Measurements from ENCODE around the gene PSD2.
A peak's percentile ranks its signal among the peaks of the same experiment; 100 is the strongest.

PSD2 gene

DNA sequence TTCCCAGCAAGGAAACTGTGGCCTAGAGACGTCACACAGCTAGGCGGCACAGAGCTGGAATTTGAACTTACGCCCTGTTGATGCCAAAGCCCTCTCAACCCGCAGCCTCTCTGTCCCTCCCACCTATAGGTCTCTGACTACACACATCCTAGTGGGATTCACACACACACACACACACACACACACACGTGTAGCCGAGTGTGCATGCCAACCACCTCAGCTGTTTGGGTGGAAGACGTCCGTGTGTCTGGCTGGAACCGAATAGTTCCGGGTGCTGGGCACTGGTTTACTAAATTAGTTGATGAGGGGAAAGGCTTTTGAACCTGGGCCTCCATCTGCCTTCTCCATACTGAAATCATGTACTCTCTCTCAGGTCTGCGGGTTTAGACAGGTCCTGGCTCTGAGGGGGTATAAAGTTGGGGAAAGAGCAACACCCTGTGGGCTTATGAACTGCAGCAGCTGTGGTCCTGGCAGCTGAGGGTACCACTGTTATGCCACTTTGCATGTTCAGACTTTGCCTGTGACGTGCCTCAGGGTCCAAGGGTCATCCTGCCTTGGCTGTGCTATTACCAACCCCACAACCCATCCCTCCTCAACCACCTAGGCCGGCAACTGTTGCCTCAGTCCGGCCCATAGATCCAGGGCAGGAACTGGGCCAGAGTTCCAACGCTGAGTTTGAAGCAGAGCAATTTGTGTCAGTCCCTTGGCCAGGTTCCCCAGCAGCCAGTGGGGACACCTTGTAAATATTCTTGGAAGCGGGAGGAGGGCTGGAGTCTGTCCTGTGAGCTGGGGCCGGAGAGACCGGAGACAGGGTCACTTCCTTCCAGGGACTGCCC lies 50.5 kb downstream of the PSD2 start:
- H3K4me3 ChIP-seq (ENCODE audit: low read depth, low read length): no peak overlapping the region
- TF ChIP-seq CTCF (IDR thresholded peaks at IDR 0.05; ENCODE audit: borderline replicate concordance, insufficient read depth, low read depth, low read length): no peak

DNA sequence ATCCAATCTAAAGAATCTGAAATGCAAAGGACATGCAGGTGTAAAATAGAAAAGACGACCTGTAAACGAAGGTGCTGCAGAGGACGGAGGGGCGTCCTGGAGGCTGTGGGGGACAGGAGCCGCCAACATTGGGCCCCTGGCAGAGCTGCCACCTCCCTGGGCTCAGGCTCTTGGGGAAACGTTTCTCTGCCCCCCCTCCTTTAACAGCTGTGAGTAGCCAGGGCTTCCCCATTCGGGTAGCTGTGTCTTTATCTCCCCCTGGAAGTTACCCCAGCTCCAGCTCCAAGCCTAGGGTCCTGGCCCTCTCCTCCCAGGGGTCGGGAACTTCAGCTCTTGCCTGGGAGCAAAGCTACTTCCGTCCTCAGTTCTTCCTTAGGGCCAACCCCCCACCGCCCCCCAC lies 51.5 kb downstream of the PSD2 start:
- TF ChIP-seq CTCF (IDR thresholded peaks at IDR 0.05; ENCODE audit: borderline replicate concordance, insufficient read depth, low read depth, low read length): no peak
- H3K4me3 ChIP-seq (ENCODE audit: low read depth, low read length): no peak overlapping the region

DNA sequence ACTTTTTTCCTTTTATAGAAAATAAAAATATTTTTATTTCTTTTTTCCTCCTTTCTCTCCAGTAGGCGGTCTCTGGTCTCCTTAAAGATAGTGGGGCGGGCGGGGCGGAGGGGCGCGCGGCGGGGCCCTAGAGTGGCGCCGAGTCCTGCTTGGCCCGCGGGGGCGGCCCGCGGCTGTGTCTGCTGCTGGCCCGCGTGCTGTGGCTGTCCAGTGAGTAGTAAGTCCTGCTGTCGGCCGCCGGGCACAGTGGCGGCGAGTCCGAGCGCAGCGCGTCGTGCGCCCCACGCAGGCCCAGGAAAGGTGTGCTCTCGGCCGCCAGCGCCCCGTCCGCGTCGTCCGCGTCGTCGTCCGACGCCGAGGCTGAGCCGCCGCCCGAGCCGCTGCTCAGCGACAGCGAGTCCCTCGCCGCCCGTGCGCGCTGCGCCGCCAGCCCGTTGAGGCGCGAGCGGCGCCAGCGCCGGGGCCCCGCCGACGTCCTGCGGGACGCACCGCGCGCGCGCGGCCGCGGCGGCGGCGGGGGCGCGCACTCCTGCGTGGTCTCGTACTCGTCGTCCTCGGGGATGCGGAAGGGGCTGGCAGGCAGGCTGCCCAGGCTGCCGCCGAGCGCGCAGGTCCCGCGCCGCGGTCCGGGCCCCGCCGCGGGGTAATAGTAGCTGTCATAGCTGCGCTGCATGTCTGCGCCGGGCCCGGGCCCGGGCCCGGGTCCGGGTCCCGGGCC lies 52.3 kb downstream of the PSD2 start:
- TF ChIP-seq CTCF (IDR thresholded peaks at IDR 0.05; ENCODE audit: borderline replicate concordance, insufficient read depth, low read depth, low read length): no peak
- peak overlapping the region; percentile 57 for H3K4me3 ChIP-seq (ENCODE audit: low read depth, low read length)

DNA sequence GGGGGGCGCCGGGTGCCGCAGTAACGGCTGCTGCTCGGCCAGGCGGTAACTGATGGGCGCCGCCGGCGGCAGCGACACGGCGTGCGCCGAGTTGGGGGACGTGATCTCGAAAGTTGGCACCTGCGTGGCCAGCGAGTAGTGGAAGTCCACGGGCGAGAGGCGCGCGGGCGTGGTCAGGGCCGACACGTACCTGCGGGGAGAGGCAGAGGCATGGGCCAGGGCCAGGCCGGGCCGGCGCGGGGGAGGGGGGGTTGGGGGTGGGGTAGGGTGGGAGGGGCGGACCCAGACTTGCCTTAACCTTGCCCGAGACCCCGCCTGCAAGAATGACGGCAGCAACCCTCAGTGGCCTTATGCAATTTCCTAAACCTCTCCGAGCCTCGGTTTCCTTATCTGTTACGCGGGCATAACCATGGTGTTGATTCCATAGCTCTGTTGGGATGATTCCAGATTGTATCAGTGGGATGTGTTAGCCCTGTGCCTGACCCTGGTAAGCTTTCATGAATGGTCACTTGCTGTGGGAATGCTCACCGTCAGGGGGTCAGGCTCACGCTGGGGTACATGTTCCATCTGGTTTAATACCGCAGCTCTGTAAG lies 53.0 kb downstream of the PSD2 start:
- peak overlapping the region; percentile 57 for H3K4me3 ChIP-seq (ENCODE audit: low read depth, low read length)

DNA sequence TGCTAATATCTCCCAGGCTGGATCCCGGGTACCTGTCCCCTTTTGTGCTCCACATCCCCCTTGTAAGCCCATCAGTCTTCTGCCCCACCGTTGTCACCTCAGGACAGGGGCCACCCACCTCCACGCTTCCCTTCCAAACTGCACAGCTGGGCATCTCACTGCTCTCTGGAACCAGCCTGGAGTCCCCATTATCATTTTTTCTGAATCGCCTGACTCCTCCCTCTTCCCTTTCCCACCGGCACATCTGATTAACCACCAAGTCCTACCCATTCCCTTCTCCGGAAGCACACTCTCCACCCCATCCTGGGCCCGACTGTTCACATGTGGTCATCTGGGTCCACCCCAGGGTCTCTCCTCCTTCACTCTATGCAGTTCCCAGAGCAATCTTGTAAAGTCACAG lies 53.9 kb downstream of the PSD2 start:
- H3K4me3 ChIP-seq (ENCODE audit: low read depth, low read length): no peak overlapping the region
- no peak for TF ChIP-seq CTCF (IDR thresholded peaks at IDR 0.05; ENCODE audit: borderline replicate concordance, insufficient read depth, low read depth, low read length)

More for the DNA sequence above, 53.0 kb downstream of the PSD2 start:
- TF ChIP-seq CTCF (IDR thresholded peaks at IDR 0.05; ENCODE audit: borderline replicate concordance, insufficient read depth, low read depth, low read length): no peak

- no peak overlapping the region for H3K4me3 ChIP-seq (ENCODE audit: low read depth, low read length)
- TF ChIP-seq CTCF (IDR thresholded peaks at IDR 0.05; ENCODE audit: borderline replicate concordance, insufficient read depth, low read depth, low read length): no peak
Observed at GRCh38 chr5:139849942-139850341, 54.3 kb downstream of the PSD2 start.
